Neural progenitor cell (in vitro differentiated cells): ENCODE measurements around the gene TP73.

Experiments
- EZH2 ChIP-seq: fragments of 200-600 bp; sonication (generic); IDR thresholded peaks from 2 replicates; pipeline ENCODE4 v1.6.1; 2017; ENCODE audit warnings: antibody characterized with exemption, mild to moderate bottlenecking, moderate library complexity
- TF ChIP-seq, protein P1 (sequence below): fragments of 200-600 bp; sonication (generic); IDR thresholded peaks from 2 replicates; pipeline ENCODE4 v1.5.1; 2017; ENCODE audit warnings: antibody characterized with exemption, mild to moderate bottlenecking

DNA sequence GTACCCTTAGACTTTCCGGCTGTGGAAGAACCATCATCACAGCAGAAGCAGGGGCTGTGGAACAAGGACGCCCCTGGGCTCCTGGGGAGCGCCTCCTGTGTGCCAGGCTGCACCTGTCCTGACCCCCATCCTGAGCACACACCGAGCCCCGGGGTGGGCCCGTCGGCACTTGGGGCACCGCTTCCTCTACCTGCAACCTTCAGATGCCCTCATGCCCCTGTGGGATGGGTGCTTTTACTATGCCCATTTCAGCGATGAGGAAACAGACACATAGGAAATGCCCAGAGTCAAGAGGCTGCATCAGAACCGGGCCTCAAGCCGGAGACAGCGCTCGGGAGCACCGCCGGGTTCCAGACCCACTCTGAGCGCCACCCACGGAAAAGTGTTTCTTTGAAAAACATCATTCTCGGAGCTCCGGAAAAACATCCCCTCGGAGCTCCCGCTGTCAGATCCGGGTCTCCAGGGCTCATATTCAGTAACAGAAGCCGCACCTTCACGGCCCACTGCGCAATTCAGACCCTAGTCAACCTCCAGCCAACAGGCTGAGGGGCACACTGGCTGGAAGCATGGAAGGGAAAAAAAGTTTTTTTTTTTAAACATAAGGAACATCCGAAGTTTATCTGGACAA is 19.5 kb upstream of the TP73 start:
- no peak for TF ChIP-seq EZH2
- TF ChIP-seq, protein P1, sequence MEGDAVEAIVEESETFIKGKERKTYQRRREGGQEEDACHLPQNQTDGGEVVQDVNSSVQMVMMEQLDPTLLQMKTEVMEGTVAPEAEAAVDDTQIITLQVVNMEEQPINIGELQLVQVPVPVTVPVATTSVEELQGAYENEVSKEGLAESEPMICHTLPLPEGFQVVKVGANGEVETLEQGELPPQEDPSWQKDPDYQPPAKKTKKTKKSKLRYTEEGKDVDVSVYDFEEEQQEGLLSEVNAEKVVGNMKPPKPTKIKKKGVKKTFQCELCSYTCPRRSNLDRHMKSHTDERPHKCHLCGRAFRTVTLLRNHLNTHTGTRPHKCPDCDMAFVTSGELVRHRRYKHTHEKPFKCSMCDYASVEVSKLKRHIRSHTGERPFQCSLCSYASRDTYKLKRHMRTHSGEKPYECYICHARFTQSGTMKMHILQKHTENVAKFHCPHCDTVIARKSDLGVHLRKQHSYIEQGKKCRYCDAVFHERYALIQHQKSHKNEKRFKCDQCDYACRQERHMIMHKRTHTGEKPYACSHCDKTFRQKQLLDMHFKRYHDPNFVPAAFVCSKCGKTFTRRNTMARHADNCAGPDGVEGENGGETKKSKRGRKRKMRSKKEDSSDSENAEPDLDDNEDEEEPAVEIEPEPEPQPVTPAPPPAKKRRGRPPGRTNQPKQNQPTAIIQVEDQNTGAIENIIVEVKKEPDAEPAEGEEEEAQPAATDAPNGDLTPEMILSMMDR: no peak
